Mesenchymal stem cell (in vitro differentiated cells and primary cell): ENCODE data around the gene ERC2.

Source experiments
- DNase-seq: peaks from one replicate; pipeline ENCODE4 v3.0.0-alpha.2; 2013
- H2AFZ ChIP-seq: one replicate; pipeline ENCODE4 v1.6.1; 2013; ENCODE audit warnings: low read depth, mild to moderate bottlenecking, control low read depth, inconsistent platforms, low read length, moderate library complexity
- H2AK5ac ChIP-seq: 2 replicates; pipeline ENCODE4 v1.6.1; 2013; ENCODE audit warnings: low read length, moderate library complexity, mild to moderate bottlenecking, inconsistent platforms; ENCODE audit not compliant: severe bottlenecking
- H2BK120ac ChIP-seq: one replicate; pipeline ENCODE4 v1.6.1; 2013; ENCODE audit warnings: low read depth, mild to moderate bottlenecking, inconsistent platforms, low read length, moderate library complexity
- H2BK12ac ChIP-seq, 2 experiments: one replicate each; pipeline ENCODE4 v1.6.1; 2013; ENCODE audit warnings: inconsistent platforms in 2 of 2, low read length in 2 of 2, mild to moderate bottlenecking in 2 of 2, moderate library complexity in 2 of 2, control low read depth in 1 of 2
- H2BK15ac ChIP-seq: one replicate; pipeline ENCODE4 v1.6.1; 2013; ENCODE audit warnings: mild to moderate bottlenecking, low read depth, inconsistent platforms; ENCODE audit not compliant: poor library complexity, severe bottlenecking
- H2BK5ac ChIP-seq: 2 replicates; pipeline ENCODE4 v1.6.1; 2013; ENCODE audit warnings: low read depth, mild to moderate bottlenecking, low read length, control low read depth, inconsistent platforms; ENCODE audit not compliant: poor library complexity, severe bottlenecking
- H3K14ac ChIP-seq, 2 experiments: one replicate each; pipeline ENCODE4 v1.6.1; 2013; ENCODE audit warnings: inconsistent platforms in 2 of 2, low read length in 2 of 2, control low read depth in 1 of 2, mild to moderate bottlenecking in 1 of 2, moderate library complexity in 1 of 2
- H3K18ac ChIP-seq, 2 experiments: one replicate each; pipeline ENCODE4 v1.6.1; 2013; ENCODE audit warnings: inconsistent platforms in 2 of 2, low read length in 2 of 2, control low read depth in 1 of 2, low read depth in 1 of 2, mild to moderate bottlenecking in 1 of 2
- H3K23ac ChIP-seq, 2 experiments: one replicate each; pipeline ENCODE4 v1.6.1; 2013; ENCODE audit warnings: inconsistent platforms in 2 of 2, low read length in 2 of 2, mild to moderate bottlenecking in 2 of 2, moderate library complexity in 2 of 2, control low read depth in 1 of 2
- H3K27ac ChIP-seq: 2 replicates; pipeline ENCODE4 v1.5.1; 2013; ENCODE audit warnings: mild to moderate bottlenecking, moderate library complexity, low read length, control low read depth, inconsistent platforms; ENCODE audit not compliant: poor library complexity, severe bottlenecking
- H3K27me3 ChIP-seq, 2 experiments: 2 replicates each; pipeline versions ENCODE4 v1.6.1 to v1.7.0; 2013; ENCODE audit warnings: low read length in 2 of 2, mild to moderate bottlenecking in 2 of 2, moderate library complexity in 2 of 2, control low read depth in 1 of 2, inconsistent platforms in 1 of 2; ENCODE audit not compliant: control insufficient read depth in 1 of 2, insufficient read depth in 1 of 2
- H3K36me3 ChIP-seq, 2 experiments: 2 replicates each; pipeline versions ENCODE4 v1.6.1 to v1.7.0; 2013; ENCODE audit warnings: low read length in 2 of 2, control low read depth in 1 of 2, inconsistent platforms in 1 of 2, low read depth in 1 of 2, mild to moderate bottlenecking in 1 of 2; ENCODE audit not compliant: insufficient read depth in 2 of 2, control insufficient read depth in 1 of 2
- H3K4ac ChIP-seq, 2 experiments: one replicate each; pipeline ENCODE4 v1.6.1; 2013; ENCODE audit warnings: inconsistent platforms in 2 of 2, low read length in 2 of 2, mild to moderate bottlenecking in 2 of 2, moderate library complexity in 2 of 2, control low read depth in 1 of 2, low read depth in 1 of 2
- H3K4me1 ChIP-seq: 2 replicates; pipeline ENCODE4 v1.6.1; 2013; ENCODE audit warnings: low read depth, low read length, control low read depth; ENCODE audit not compliant: control insufficient read depth, insufficient read depth
- H3K4me2 ChIP-seq: 2 replicates; pipeline ENCODE4 v1.6.1; 2013; ENCODE audit warnings: low read length, mild to moderate bottlenecking, inconsistent platforms; ENCODE audit not compliant: poor library complexity, severe bottlenecking
- H3K4me3 ChIP-seq, 2 experiments: 2 replicates each; pipeline versions ENCODE4 v1.5.1 to v1.7.0; 2013; ENCODE audit warnings: low read length in 2 of 2, mild to moderate bottlenecking in 2 of 2, control low read depth in 1 of 2, low read depth in 1 of 2; ENCODE audit not compliant: insufficient read depth in 1 of 2
- H3K79me1 ChIP-seq: replicated peaks from 2 replicates; pipeline ENCODE4 v1.6.1; 2013; ENCODE audit warnings: mild to moderate bottlenecking, control low read depth, low read length, inconsistent platforms; ENCODE audit not compliant: poor library complexity, severe bottlenecking
- H3K9ac ChIP-seq: 2 replicates; pipeline ENCODE4 v1.7.0; 2013; ENCODE audit warnings: mild to moderate bottlenecking, low read length, moderate library complexity
- H3K9me3 ChIP-seq: 2 replicates; pipeline ENCODE4 v1.7.0; 2013; ENCODE audit warnings: mild to moderate bottlenecking, low read length; ENCODE audit not compliant: control insufficient read depth
- H4K8ac ChIP-seq: one replicate; pipeline ENCODE4 v1.6.1; 2013; ENCODE audit warnings: inconsistent platforms, mild to moderate bottlenecking, low read length, moderate library complexity
- H4K91ac ChIP-seq: one replicate; pipeline ENCODE4 v1.6.1; 2013; ENCODE audit warnings: mild to moderate bottlenecking, low read length, inconsistent platforms
- WGBS: methylation state at CpG from one replicate; pipeline ENCODE4 v1.1.7; 2013; ENCODE audit warnings: mixed read lengths; 5-methylcytosine and 5-hydroxymethylcytosine counted together

The ERC2 gene

GRCh38 chr3:56086355-56086754 lies 381.9 kb downstream of the ERC2 start:
- no peak overlapping the region for H3K4me2 ChIP-seq
- H3K79me1 ChIP-seq: no peaks in the 10 kb centered on the region
- no peak overlapping the region for H3K9ac ChIP-seq
- H3K27ac ChIP-seq: no peak overlapping the region
- H3K23ac ChIP-seq: no peak overlapping the region
- H2AK5ac ChIP-seq: no peak overlapping the region
- H3K36me3 ChIP-seq: no peaks in the 10 kb centered on the region
- no peak overlapping the region for H2BK5ac ChIP-seq
- no peak overlapping the region for H3K4ac ChIP-seq
- H3K18ac ChIP-seq: no peak overlapping the region
- no peaks in the 10 kb centered on the region for H3K9me3 ChIP-seq
- no peak overlapping the region for H2BK15ac ChIP-seq
- no peaks in the 10 kb centered on the region for H3K4me1 ChIP-seq
- no peak overlapping the region for H4K8ac ChIP-seq
- H4K91ac ChIP-seq: no peak overlapping the region
- no peak overlapping the region for H2BK120ac ChIP-seq
- H2AFZ ChIP-seq: no peak overlapping the region
- no peaks in the 10 kb centered on the region for H3K27me3 ChIP-seq
- no CpG with 5 or more reads among the region's 1 CpG for WGBS
- H3K14ac ChIP-seq: no peak overlapping the region
- H3K4me3 ChIP-seq: no peak overlapping the region
- peak; percentile 38 for DNase-seq
- H2BK12ac ChIP-seq: no peak overlapping the region

DNA sequence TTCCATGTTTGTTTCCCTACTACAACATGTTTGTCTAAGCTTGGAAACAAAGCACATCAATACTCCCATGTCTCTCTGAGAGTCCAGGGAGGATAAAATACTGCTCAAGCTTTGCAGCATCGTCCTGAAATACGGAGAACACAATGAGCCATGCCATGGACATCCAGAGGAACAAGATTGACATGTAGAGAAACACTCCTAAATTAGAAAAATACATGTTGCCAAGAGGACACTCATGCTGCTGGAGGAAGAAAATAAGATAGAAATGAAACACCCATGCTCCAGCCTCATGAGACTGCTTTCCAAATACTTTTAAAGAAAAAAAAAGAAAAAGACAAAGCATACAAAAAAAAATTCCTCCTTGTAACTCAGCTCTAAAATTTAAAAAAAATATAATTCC lies 387.0 kb downstream of the ERC2 start:
- no peak overlapping the region for H3K27ac ChIP-seq
- H2BK5ac ChIP-seq: no peak overlapping the region
- H3K79me1 ChIP-seq: no peaks in the 10 kb centered on the region
- no peak overlapping the region for H2AFZ ChIP-seq
- no peak overlapping the region for H3K9ac ChIP-seq
- DNase-seq: no peak
- no peak overlapping the region for H2BK12ac ChIP-seq
- H3K36me3 ChIP-seq: no peaks in the 10 kb centered on the region
- H3K4me1 ChIP-seq: no peaks in the 10 kb centered on the region
- H4K91ac ChIP-seq: no peak overlapping the region
- H4K8ac ChIP-seq: no peak overlapping the region
- H2AK5ac ChIP-seq: no peak overlapping the region
- no peaks in the 10 kb centered on the region for H3K27me3 ChIP-seq
- no peak overlapping the region for H3K4me3 ChIP-seq
- H2BK120ac ChIP-seq: no peak overlapping the region
- H3K4me2 ChIP-seq: no peak overlapping the region
- H3K9me3 ChIP-seq: no peaks in the 10 kb centered on the region
- no peak overlapping the region for H3K18ac ChIP-seq
- no peak overlapping the region for H2BK15ac ChIP-seq
- H3K23ac ChIP-seq: no peak overlapping the region
- no peak overlapping the region for H3K4ac ChIP-seq
- 82% methylated on average over 2 of the region's 2 CpGs for WGBS
- no peak overlapping the region for H3K14ac ChIP-seq

DNA sequence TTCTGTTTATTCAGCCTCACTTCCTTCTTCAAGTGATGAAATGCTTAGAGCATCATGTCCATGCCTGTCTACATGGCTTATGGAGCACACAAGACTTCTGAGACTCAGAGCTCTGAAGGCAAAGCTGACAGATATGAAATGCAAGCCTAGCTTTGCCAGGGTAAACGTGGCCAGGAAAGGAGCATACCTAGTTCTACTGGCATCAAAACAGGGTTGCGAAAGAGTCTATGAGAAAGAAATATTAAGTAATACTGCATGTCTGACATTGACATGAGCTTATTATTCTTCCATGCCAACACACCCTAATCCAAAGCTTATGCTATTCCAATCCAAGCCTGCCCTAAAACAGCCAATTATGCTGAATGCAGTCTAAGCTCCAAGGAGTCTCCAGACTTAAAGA lies 391.5 kb downstream of the ERC2 start:
- Histone ChIP-seq H4K91ac (no peak overlapping the region), H2AFZ (no peak overlapping the region), H2BK15ac (no peak overlapping the region), H2BK120ac (no peak overlapping the region), H3K27me3 (no peaks in the 10 kb centered on the region), H3K4me3 (no peak overlapping the region), H3K18ac (no peak overlapping the region), H2BK12ac (no peak overlapping the region), H3K4ac (no peak overlapping the region), H3K4me2 (no peak overlapping the region), H2BK5ac (no peak overlapping the region), H3K79me1 (no peaks in the 10 kb centered on the region), H3K4me1 (no peaks in the 10 kb centered on the region), H3K36me3 (no peaks in the 10 kb centered on the region), H4K8ac (no peak overlapping the region), H2AK5ac (no peak overlapping the region), H3K14ac (no peak overlapping the region), H3K27ac (no peak overlapping the region), H3K9me3 (no peaks in the 10 kb centered on the region), H3K9ac (no peak overlapping the region), H3K23ac (no peak overlapping the region)
- DNase-seq: no peak
- 94% methylated on average over 2 of the region's 2 CpGs for WGBS

- Histone ChIP-seq H3K9me3 (no peaks in the 10 kb centered on the region), H3K27ac (no peak overlapping the region), H2BK12ac (no peak overlapping the region), H2AK5ac (no peak overlapping the region), H3K18ac (no peak overlapping the region), H3K36me3 (no peaks in the 10 kb centered on the region), H4K91ac (no peak overlapping the region), H3K4ac (no peak overlapping the region), H2BK15ac (no peak overlapping the region), H3K4me1 (no peaks in the 10 kb centered on the region), H3K4me3 (no peak overlapping the region), H3K23ac (no peak overlapping the region), H2BK120ac (no peak overlapping the region), H4K8ac (no peak overlapping the region), H3K79me1 (no peaks in the 10 kb centered on the region), H2AFZ (no peak overlapping the region), H3K4me2 (no peak overlapping the region), H3K14ac (no peak overlapping the region), H3K27me3 (no peaks in the 10 kb centered on the region), H3K9ac (no peak overlapping the region), H2BK5ac (no peak overlapping the region)
- DNase-seq: no peak
- WGBS: 62% methylated on average over 1 of the region's 1 CpG
Measured at GRCh38 chr3:56075089-56075488, 393.2 kb downstream of the ERC2 start.
